Nephron progenitor cell (in vitro differentiated cells): ENCODE measurements around the gene NUDT7.

Experiments
- DNase-seq: peaks from one replicate; pipeline ENCODE4 v3.0.0; 2021
- H3K27ac Mint-ChIP-seq: 2 replicates; pipeline ENCODE4 v1.8.0; 2021; ENCODE audit warnings: mild to moderate bottlenecking, moderate library complexity, mixed read lengths
- H3K27me3 Mint-ChIP-seq: 2 replicates; pipeline ENCODE4 v1.8.0; 2021; ENCODE audit warnings: mild to moderate bottlenecking, low read depth, mixed read lengths; ENCODE audit not compliant: poor library complexity
- H3K36me3 Mint-ChIP-seq: 2 replicates; pipeline ENCODE4 v1.8.0; 2021; ENCODE audit warnings: low read depth, mixed read lengths
- H3K4me1 Mint-ChIP-seq: 2 replicates; pipeline ENCODE4 v1.8.0; 2021; ENCODE audit warnings: mixed read lengths
- H3K4me3 Mint-ChIP-seq: 2 replicates; pipeline ENCODE4 v1.8.0; 2021; ENCODE audit warnings: mild to moderate bottlenecking, moderate library complexity, mixed read lengths
- H3K9me3 Mint-ChIP-seq: 2 replicates; pipeline ENCODE4 v1.8.0; 2021; ENCODE audit warnings: mild to moderate bottlenecking, moderate library complexity, mixed read lengths
- CTCF ChIP-seq: fragments of 200-600 bp; sonication (generic); IDR thresholded peaks from 2 replicates; pipeline ENCODE4 v1.5.0; 2021; ENCODE audit warnings: antibody characterized with exemption

NUDT7 gene

GRCh38 chr16:77711179-77711578 lies 11.1 kb upstream of the NUDT7 start:
- no peak for TF ChIP-seq CTCF
- H3K27ac Mint-ChIP-seq, result no peak overlapping the region
- DNase-seq, result no peak

GRCh38 chr16:77711775-77712174 lies 10.5 kb upstream of the NUDT7 start:
- no peaks in the 10 kb centered on the region for H3K36me3 Mint-ChIP-seq
- DNase-seq, result no peak
- H3K27me3 Mint-ChIP-seq, result peaks cover 20% of the 10 kb centered on the region
- H3K4me3 Mint-ChIP-seq, result no peak overlapping the region
- TF ChIP-seq CTCF, result no peak
- H3K27ac Mint-ChIP-seq, result peak overlapping the region; percentile 75
- H3K4me1 Mint-ChIP-seq, result peaks cover 10% of the 10 kb centered on the region
- H3K9me3 Mint-ChIP-seq, result no peaks in the 10 kb centered on the region

More at GRCh38 chr16:77711179-77711578, 11.1 kb upstream of the NUDT7 start:
- H3K4me3 Mint-ChIP-seq, result no peak overlapping the region
- H3K27me3 Mint-ChIP-seq, result peaks cover 21% of the 10 kb centered on the region
- H3K36me3 Mint-ChIP-seq, result no peaks in the 10 kb centered on the region
- no peaks in the 10 kb centered on the region for H3K9me3 Mint-ChIP-seq
- peaks cover 10% of the 10 kb centered on the region for H3K4me1 Mint-ChIP-seq

- Mint-ChIP-seq H3K27me3 (peaks cover 3% of the 10 kb centered on the region), H3K4me1 (peaks cover 10% of the 10 kb centered on the region), H3K36me3 (no peaks in the 10 kb centered on the region), H3K27ac (no peak overlapping the region), H3K9me3 (no peaks in the 10 kb centered on the region), H3K4me3 (no peak overlapping the region)
- no peak for DNase-seq
- no peak for TF ChIP-seq CTCF
These were observed 7.2 kb upstream of the NUDT7 start for GRCh38 chr16:77715145-77715544.

GRCh38 chr16:77721752-77722308 lies 484 bp upstream of the NUDT7 start:
- no peak overlapping the region for H3K27ac Mint-ChIP-seq
- DNase-seq, result no peak
- peaks cover 5% of the 10 kb centered on the region for H3K9me3 Mint-ChIP-seq
- peaks cover 11% of the 10 kb centered on the region for H3K36me3 Mint-ChIP-seq
- TF ChIP-seq CTCF, result no peak
- peaks cover 3% of the 10 kb centered on the region for H3K27me3 Mint-ChIP-seq
- peaks cover 18% of the 10 kb centered on the region for H3K4me1 Mint-ChIP-seq
- peak overlapping the region; percentile 85 for H3K4me3 Mint-ChIP-seq

GRCh38 chr16:77723108-77723514 lies 797 bp downstream of the NUDT7 start:
- peaks cover 14% of the 10 kb centered on the region for H3K36me3 Mint-ChIP-seq
- peak overlapping the region; percentile 85 for H3K4me3 Mint-ChIP-seq
- peak; percentile 7 for DNase-seq
- H3K9me3 Mint-ChIP-seq, result peaks cover 7% of the 10 kb centered on the region
- no peak for TF ChIP-seq CTCF
- H3K27ac Mint-ChIP-seq, result no peak overlapping the region
- H3K4me1 Mint-ChIP-seq, result peaks cover 18% of the 10 kb centered on the region
- H3K27me3 Mint-ChIP-seq, result peaks cover 3% of the 10 kb centered on the region

- H3K4me3 Mint-ChIP-seq, result peak overlapping the region; percentile 85
- peaks cover 3% of the 10 kb centered on the region for H3K27me3 Mint-ChIP-seq
- DNase-seq, result no peak
- H3K9me3 Mint-ChIP-seq, result peaks cover 7% of the 10 kb centered on the region
- TF ChIP-seq CTCF, result no peak
- H3K36me3 Mint-ChIP-seq, result peaks cover 14% of the 10 kb centered on the region
- peaks cover 18% of the 10 kb centered on the region for H3K4me1 Mint-ChIP-seq
- H3K27ac Mint-ChIP-seq, result no peak overlapping the region
These were observed 1.9 kb downstream of the NUDT7 start for GRCh38 chr16:77724174-77724573.
